Erythroblast (primary cell): ENCODE data around the gene ASIC5.

Experiments used
- GATA1 ChIP-seq: IDR thresholded peaks from 2 replicates; pipeline ENCODE4 v1.6.1; 2011; ENCODE audit warnings: low read depth, mild to moderate bottlenecking, control low read depth, low read length, moderate library complexity
- POLR2A ChIP-seq: IDR thresholded peaks from 2 replicates; pipeline ENCODE4 v1.6.1; 2011; ENCODE audit warnings: mild to moderate bottlenecking, low read length

- TF ChIP-seq POLR2A (no peak), GATA1 (no peak)
Observed at GRCh38 chr4:155809835-155810234, 56.2 kb downstream of the ASIC5 start.
